GM21367 (cell line): ENCODE measurements around the gene KDM2A.
A peak's percentile ranks its signal among the peaks of the same experiment; 100 is the strongest.

ENCODE experiments used
- ATAC-seq: cut with Tn5 transposase; IDR thresholded peaks from one replicate; pipeline ENCODE4 v1.9.1; 2021; ENCODE audit not compliant: unreplicated experiment

Gene KDM2A

GRCh38 chr11:67271205-67271540, 152.1 kb downstream of the KDM2A start:
- ATAC-seq = no peak

- ATAC-seq = no peak
These were observed 152.7 kb downstream of the KDM2A start for GRCh38 chr11:67271541-67272284.

GRCh38 chr11:67272327-67273259, 153.5 kb downstream of the KDM2A start:
- no peak for ATAC-seq

- ATAC-seq = no peak
These were observed 154.4 kb downstream of the KDM2A start for GRCh38 chr11:67273260-67273990.

GRCh38 chr11:67274768-67275605, 155.9 kb downstream of the KDM2A start:
- no peak for ATAC-seq

- no peak for ATAC-seq
These were observed 156.7 kb downstream of the KDM2A start for GRCh38 chr11:67275606-67276409.

- ATAC-seq = no peak
These were observed 157.7 kb downstream of the KDM2A start for GRCh38 chr11:67276781-67277230.

- peak; percentile 52 for ATAC-seq
These were observed 158.3 kb downstream of the KDM2A start for GRCh38 chr11:67277231-67277961.

GRCh38 chr11:67278135-67278938, 159.3 kb downstream of the KDM2A start:
- ATAC-seq = no peak

- no peak for ATAC-seq
These were observed 160.0 kb downstream of the KDM2A start for GRCh38 chr11:67278939-67279588.

- ATAC-seq = no peak
These were observed 160.7 kb downstream of the KDM2A start for GRCh38 chr11:67279589-67280340.

- no peak for ATAC-seq
These were observed 161.3 kb downstream of the KDM2A start for GRCh38 chr11:67280341-67280787.

GRCh38 chr11:67280788-67281551, 161.9 kb downstream of the KDM2A start:
- ATAC-seq = no peak

GRCh38 chr11:67281552-67282150, 162.6 kb downstream of the KDM2A start:
- ATAC-seq = no peak

GRCh38 chr11:67282155-67282875, 163.3 kb downstream of the KDM2A start:
- no peak for ATAC-seq
